ENCODE results near the gene SLC8A3. TPM values are rescaled to one million over a fixed set of nuclear protein-coding genes. Genes with fewer than 3 reads are reported as not detected.

The SLC8A3 gene
- total RNA-seq, 1 donor from 2014 or later = 9.8 TPM

GRCh38 chr14:70059545-70059944 is 129.2 kb downstream of the SLC8A3 start:
- no peak for TF ChIP-seq CTCF (IDR thresholded peaks at IDR 0.05; ENCODE audit: partially characterized antibody, unreplicated experiment)
- H3K9me3 Mint-ChIP-seq (ENCODE audit: unreplicated experiment) = peaks cover 2% of the 10 kb centered on the region
- no peak for DNase-seq
- H3K4me3 Mint-ChIP-seq (ENCODE audit: unreplicated experiment) = no peak overlapping the region
- no peaks in the 10 kb centered on the region for H3K36me3 Mint-ChIP-seq (ENCODE audit: unreplicated experiment)
- H3K4me1 Mint-ChIP-seq (ENCODE audit: low read depth, unreplicated experiment) = no peaks in the 10 kb centered on the region
- H3K27me3 Mint-ChIP-seq (ENCODE audit: unreplicated experiment) = no peaks in the 10 kb centered on the region
- H3K27ac Mint-ChIP-seq (ENCODE audit: unreplicated experiment) = no peak overlapping the region

- peaks cover 2% of the 10 kb centered on the region for H3K9me3 Mint-ChIP-seq (ENCODE audit: unreplicated experiment)
- H3K4me3 Mint-ChIP-seq (ENCODE audit: unreplicated experiment) = no peak overlapping the region
- no peak overlapping the region for H3K27ac Mint-ChIP-seq (ENCODE audit: unreplicated experiment)
- H3K36me3 Mint-ChIP-seq (ENCODE audit: unreplicated experiment) = no peaks in the 10 kb centered on the region
- no peaks in the 10 kb centered on the region for H3K27me3 Mint-ChIP-seq (ENCODE audit: unreplicated experiment)
- no peak for TF ChIP-seq CTCF (IDR thresholded peaks at IDR 0.05; ENCODE audit: partially characterized antibody, unreplicated experiment)
- DNase-seq = no peak
- H3K4me1 Mint-ChIP-seq (ENCODE audit: low read depth, unreplicated experiment) = no peaks in the 10 kb centered on the region
These were observed 131.1 kb downstream of the SLC8A3 start for GRCh38 chr14:70057519-70058136.

GRCh38 chr14:70052990-70053389 is 135.8 kb downstream of the SLC8A3 start:
- no peak for DNase-seq

GRCh38 chr14:70050136-70050535 is 138.6 kb downstream of the SLC8A3 start:
- TF ChIP-seq CTCF (IDR thresholded peaks at IDR 0.05; ENCODE audit: partially characterized antibody, unreplicated experiment) = no peak
- no peak for DNase-seq
- Mint-ChIP-seq H3K36me3 (ENCODE audit: unreplicated experiment) (no peaks in the 10 kb centered on the region), H3K27me3 (ENCODE audit: unreplicated experiment) (no peaks in the 10 kb centered on the region), H3K4me3 (ENCODE audit: unreplicated experiment) (no peak overlapping the region), H3K27ac (ENCODE audit: unreplicated experiment) (no peak overlapping the region), H3K4me1 (ENCODE audit: low read depth, unreplicated experiment) (peaks cover 8% of the 10 kb centered on the region), H3K9me3 (ENCODE audit: unreplicated experiment) (no peaks in the 10 kb centered on the region)

More at GRCh38 chr14:70052990-70053389, 135.8 kb downstream of the SLC8A3 start:
- H3K4me1 Mint-ChIP-seq (ENCODE audit: low read depth, unreplicated experiment) = peaks cover 8% of the 10 kb centered on the region
- H3K27ac Mint-ChIP-seq (ENCODE audit: unreplicated experiment) = no peak overlapping the region
- TF ChIP-seq CTCF (IDR thresholded peaks at IDR 0.05; ENCODE audit: partially characterized antibody, unreplicated experiment) = no peak
- no peaks in the 10 kb centered on the region for H3K27me3 Mint-ChIP-seq (ENCODE audit: unreplicated experiment)
- no peaks in the 10 kb centered on the region for H3K36me3 Mint-ChIP-seq (ENCODE audit: unreplicated experiment)
- peaks cover 2% of the 10 kb centered on the region for H3K9me3 Mint-ChIP-seq (ENCODE audit: unreplicated experiment)
- H3K4me3 Mint-ChIP-seq (ENCODE audit: unreplicated experiment) = no peak overlapping the region

GRCh38 chr14:70049605-70050004 is 139.1 kb downstream of the SLC8A3 start:
- H3K36me3 Mint-ChIP-seq (ENCODE audit: unreplicated experiment) = no peaks in the 10 kb centered on the region
- H3K27ac Mint-ChIP-seq (ENCODE audit: unreplicated experiment) = no peak overlapping the region
- no peak for DNase-seq
- H3K27me3 Mint-ChIP-seq (ENCODE audit: unreplicated experiment) = no peaks in the 10 kb centered on the region
- peaks cover 8% of the 10 kb centered on the region for H3K4me1 Mint-ChIP-seq (ENCODE audit: low read depth, unreplicated experiment)
- no peaks in the 10 kb centered on the region for H3K9me3 Mint-ChIP-seq (ENCODE audit: unreplicated experiment)
- H3K4me3 Mint-ChIP-seq (ENCODE audit: unreplicated experiment) = no peak overlapping the region
- TF ChIP-seq CTCF (IDR thresholded peaks at IDR 0.05; ENCODE audit: partially characterized antibody, unreplicated experiment) = no peak
